Loucy (cell line): ENCODE data around the gene HSD3B2.

Experiments
- H2AFZ ChIP-seq: fragments of 200-600 bp; sonication (generic); 2 replicates; pipeline ENCODE4 v1.6.0; 2016; ENCODE audit warnings: antibody characterized with exemption, mild to moderate bottlenecking, low read length, moderate library complexity
- H3F3A ChIP-seq: fragments of 200-600 bp; 2 replicates; pipeline ENCODE4 v1.6.0; 2016; ENCODE audit warnings: antibody characterized with exemption, low read depth, mild to moderate bottlenecking
- H3K27me3 ChIP-seq: fragments of 200-600 bp; sonication (generic); 2 replicates; pipeline ENCODE4 v1.6.1; 2014; ENCODE audit warnings: low read length, mild to moderate bottlenecking; ENCODE audit not compliant: insufficient read depth, poor library complexity, severe bottlenecking
- H3K36me3 ChIP-seq: fragments of 200-600 bp; sonication (generic); 2 replicates; pipeline ENCODE4 v1.6.1; 2016; ENCODE audit warnings: low read length; ENCODE audit not compliant: insufficient read depth
- H3K4me1 ChIP-seq: fragments of 200-600 bp; sonication (generic); 2 replicates; pipeline ENCODE4 v1.5.1; 2014; ENCODE audit warnings: low read length, mild to moderate bottlenecking; ENCODE audit not compliant: insufficient read depth, poor library complexity, severe bottlenecking
- H3K4me2 ChIP-seq: fragments of 200-600 bp; sonication (generic); 2 replicates; pipeline ENCODE4 v1.6.0; 2014; ENCODE audit warnings: antibody characterized with exemption, low read length, low read depth, mild to moderate bottlenecking; ENCODE audit not compliant: poor library complexity, severe bottlenecking
- H3K4me3 ChIP-seq: fragments of 200-600 bp; sonication (generic); 2 replicates; pipeline ENCODE4 v1.5.1; 2014; ENCODE audit warnings: low read length, mild to moderate bottlenecking, mixed read lengths; ENCODE audit not compliant: poor library complexity, severe bottlenecking
- H3K79me2 ChIP-seq: fragments of 200-600 bp; sonication (generic); 2 replicates; pipeline ENCODE4 v1.6.1; 2014; ENCODE audit warnings: low read length; ENCODE audit not compliant: insufficient read depth
- H3K9ac ChIP-seq: fragments of 200-600 bp; sonication (generic); 2 replicates; pipeline ENCODE4 v1.6.0; 2014; ENCODE audit warnings: mild to moderate bottlenecking, low read depth, low read length, moderate library complexity; ENCODE audit not compliant: poor library complexity, severe bottlenecking
- H3K9me2 ChIP-seq: fragments of 200-600 bp; sonication (generic); replicated peaks from 2 replicates; pipeline ENCODE4 v1.6.1; 2016; ENCODE audit warnings: low read depth, low read length, mixed read lengths
- H3K9me3 ChIP-seq: fragments of 200-600 bp; sonication (generic); 2 replicates; pipeline ENCODE4 v1.6.1; 2014; ENCODE audit warnings: mild to moderate bottlenecking, antibody characterized with exemption, low read length, low read depth; ENCODE audit not compliant: insufficient read depth
- H4K20me1 ChIP-seq: fragments of 200-600 bp; sonication (generic); 2 replicates; pipeline ENCODE4 v1.6.0; 2014; ENCODE audit warnings: antibody characterized with exemption, low read length, mild to moderate bottlenecking; ENCODE audit not compliant: insufficient read depth, poor library complexity, severe bottlenecking
- EZH2phosphoT487 ChIP-seq: fragments of 200-600 bp; IDR thresholded peaks from 2 replicates; pipeline ENCODE4 v1.6.1; 2018; ENCODE audit warnings: antibody characterized with exemption, mild to moderate bottlenecking, moderate library complexity, borderline replicate concordance
- TF ChIP-seq, protein P1 (sequence below): fragments of 200-600 bp; sonication (generic); conservative IDR thresholded peaks from 2 replicates; pipeline ENCODE4 v1.5.1; 2014; ENCODE audit warnings: mild to moderate bottlenecking, antibody characterized with exemption, low read length

Gene HSD3B2

DNA sequence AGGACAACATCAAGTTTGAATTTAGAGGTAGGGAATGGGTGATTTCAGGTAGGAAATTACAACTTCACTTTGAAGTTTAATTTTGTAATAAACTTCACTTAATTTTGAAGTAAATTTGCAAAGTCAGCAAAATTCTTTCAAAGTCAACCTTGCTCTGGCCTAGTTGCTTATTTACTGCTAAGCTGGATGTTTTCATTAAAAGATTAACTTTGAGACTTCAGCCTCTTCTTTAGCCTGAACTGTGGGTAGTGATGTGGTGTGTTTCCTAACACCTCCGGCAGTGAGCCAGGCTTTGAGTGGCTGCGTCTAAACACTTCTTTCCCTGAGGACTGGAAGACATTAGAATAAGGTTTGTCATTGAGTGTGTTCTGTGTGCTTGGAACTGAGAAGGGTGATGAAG, 46.4 kb upstream of the HSD3B2 start, which contains the start of gene HAO2:
TSS of gene HAO2 (plus strand) at position 232 of the 400 bp plus-strand sequence. CDS start 12,301 bp downstream, outside the sequence.
- Histone ChIP-seq H3F3A (no peaks in the 10 kb centered on the region), H3K36me3 (no peaks in the 10 kb centered on the region), H3K9me2 (no peaks in the 10 kb centered on the region), H3K79me2 (no peaks in the 10 kb centered on the region), H3K4me3 (no peak within 1 kb of the TSS), H3K27me3 (no peaks in the 10 kb centered on the region), H3K9ac (no peak within 1 kb of the TSS), H3K4me1 (no peaks in the 10 kb centered on the region), H3K9me3 (no peaks in the 10 kb centered on the region), H4K20me1 (no peaks in the 10 kb centered on the region), H3K4me2 (no peak within 1 kb of the TSS), H2AFZ (no peak within 1 kb of the TSS)
- TF ChIP-seq, protein P1, sequence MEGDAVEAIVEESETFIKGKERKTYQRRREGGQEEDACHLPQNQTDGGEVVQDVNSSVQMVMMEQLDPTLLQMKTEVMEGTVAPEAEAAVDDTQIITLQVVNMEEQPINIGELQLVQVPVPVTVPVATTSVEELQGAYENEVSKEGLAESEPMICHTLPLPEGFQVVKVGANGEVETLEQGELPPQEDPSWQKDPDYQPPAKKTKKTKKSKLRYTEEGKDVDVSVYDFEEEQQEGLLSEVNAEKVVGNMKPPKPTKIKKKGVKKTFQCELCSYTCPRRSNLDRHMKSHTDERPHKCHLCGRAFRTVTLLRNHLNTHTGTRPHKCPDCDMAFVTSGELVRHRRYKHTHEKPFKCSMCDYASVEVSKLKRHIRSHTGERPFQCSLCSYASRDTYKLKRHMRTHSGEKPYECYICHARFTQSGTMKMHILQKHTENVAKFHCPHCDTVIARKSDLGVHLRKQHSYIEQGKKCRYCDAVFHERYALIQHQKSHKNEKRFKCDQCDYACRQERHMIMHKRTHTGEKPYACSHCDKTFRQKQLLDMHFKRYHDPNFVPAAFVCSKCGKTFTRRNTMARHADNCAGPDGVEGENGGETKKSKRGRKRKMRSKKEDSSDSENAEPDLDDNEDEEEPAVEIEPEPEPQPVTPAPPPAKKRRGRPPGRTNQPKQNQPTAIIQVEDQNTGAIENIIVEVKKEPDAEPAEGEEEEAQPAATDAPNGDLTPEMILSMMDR, result no peak
- TF ChIP-seq EZH2phosphoT487, result no peak

DNA sequence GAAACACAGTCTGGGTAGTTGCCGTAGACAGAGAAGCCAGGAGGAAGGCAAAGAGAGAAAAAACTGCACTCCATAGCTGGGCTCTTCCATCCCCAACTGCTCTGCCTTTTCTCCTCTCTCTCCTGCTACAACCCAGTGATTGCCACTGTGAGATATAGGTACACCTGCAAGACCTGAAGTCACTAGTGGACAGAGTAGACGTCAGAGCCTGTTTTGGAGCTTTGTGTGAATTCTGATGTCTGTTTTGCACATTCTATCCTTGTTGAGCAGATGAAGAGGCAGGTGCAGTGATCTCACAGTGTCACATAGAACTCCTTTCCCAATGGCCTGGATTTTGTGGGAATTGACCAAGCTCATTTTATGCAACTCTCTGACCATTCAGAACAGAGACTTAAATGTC, 44.2 kb upstream of the HSD3B2 start:
- Histone ChIP-seq H3K79me2 (no peaks in the 10 kb centered on the region), H3K9ac (no peak overlapping the region), H3K4me2 (no peak overlapping the region), H4K20me1 (no peaks in the 10 kb centered on the region), H3K36me3 (no peaks in the 10 kb centered on the region), H3K4me1 (no peaks in the 10 kb centered on the region), H3K27me3 (no peaks in the 10 kb centered on the region), H3K9me2 (no peaks in the 10 kb centered on the region), H2AFZ (no peak overlapping the region), H3K9me3 (no peaks in the 10 kb centered on the region), H3K4me3 (no peak overlapping the region), H3F3A (no peaks in the 10 kb centered on the region)
- TF ChIP-seq EZH2phosphoT487, result no peak
- TF ChIP-seq, protein P1, result no peak

DNA sequence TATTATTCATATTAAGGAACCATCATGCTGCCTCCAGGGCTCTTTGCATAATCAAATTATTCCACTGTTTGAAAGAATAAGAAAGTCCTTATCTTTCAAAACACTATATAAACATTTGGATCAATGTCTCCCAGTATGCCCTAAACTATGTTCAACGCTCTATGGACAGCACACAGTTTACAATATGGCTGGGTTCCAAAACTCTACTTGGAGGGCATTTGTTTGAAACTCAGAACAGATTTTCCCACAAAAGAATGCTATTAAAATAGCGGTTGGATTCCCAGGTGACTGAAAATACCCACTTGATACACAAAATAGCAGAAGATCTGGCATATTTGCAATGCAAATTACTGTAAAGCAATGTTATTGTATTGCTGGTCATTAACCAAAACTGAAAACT, 43.1 kb upstream of the HSD3B2 start:
- Histone ChIP-seq H3K27me3 (no peaks in the 10 kb centered on the region), H4K20me1 (no peaks in the 10 kb centered on the region), H3K9me3 (no peaks in the 10 kb centered on the region), H3K79me2 (no peaks in the 10 kb centered on the region), H3K4me3 (no peak overlapping the region), H3K4me2 (no peak overlapping the region), H3K36me3 (no peaks in the 10 kb centered on the region), H3F3A (no peaks in the 10 kb centered on the region), H3K9me2 (no peaks in the 10 kb centered on the region), H2AFZ (no peak overlapping the region), H3K4me1 (no peaks in the 10 kb centered on the region), H3K9ac (no peak overlapping the region)
- no peak for TF ChIP-seq EZH2phosphoT487
- TF ChIP-seq, protein P1, result no peak
